K562 (cell line): ENCODE data around the gene AANAT. TPM values are rescaled to one million over a fixed set of nuclear protein-coding genes. Genes with fewer than 3 reads are reported as not detected.
A peak's percentile ranks its signal among the peaks of the same experiment; 100 is the strongest.

Source experiments
- ATAC-seq: fragments of 200-7000 bp; cut with Tn5 transposase; 3 replicates; pipeline ENCODE4 v1.9.1; 2020; ENCODE audit warnings: moderate library complexity
- BruUV-seq: library from RNA; stranded (reverse); fragments of 400-500 nt; replicated peaks from 2 replicates; lab custom pipeline; 2021; lab: Mats Ljungman, UMichigan
- CTCF ChIA-PET: fragments of 300-600 bp; formaldehyde crosslinking; extraction: SDS; loops from one replicate; lab custom pipeline; 2021; ENCODE audit warnings: low intra/inter-chr PET ratio; lab: Yijun Ruan, JAX
- POLR2A ChIA-PET: fragments of 300-600, 350-650 bp; sonication (Branson Sonifier 250); formaldehyde crosslinking; extraction: SDS; loops from one replicate; lab custom pipeline; 2021; ENCODE audit warnings: antibody characterized with exemption, inconsistent platforms; lab: Yijun Ruan, JAX
- DNase-seq, 4 experiments: peaks; one replicate each; pipeline versions ENCODE4 v3.0.0 to v3.0.0-alpha.2; 2011 to 2018; ENCODE audit warnings: low spot score in 3 of 4, mixed read lengths in 3 of 4; ENCODE audit errors: extremely low read depth in 1 of 4
- FAIRE-seq: peaks from 2 replicates; lab custom pipeline; 2011; peaks lifted over from hg19 to GRCh38; lab: Jason Lieb, UNC
- H2AFZ ChIP-seq: 2 replicates; pipeline ENCODE4 v1.6.0; 2011; ENCODE audit warnings: low read depth, low read length, control low read depth, inconsistent platforms
- H3K27ac ChIP-seq: fragments of 200-600 bp; 3 replicates; pipeline ENCODE4 v1.8.0; 2011; ENCODE audit warnings: low read depth, mild to moderate bottlenecking, control low read depth, inconsistent platforms, low read length, moderate library complexity, mixed read lengths; ENCODE audit errors: extremely low read depth
- H3K27me3 ChIP-seq, 2 experiments: fragments of 300-600 bp in 1 of 2; 2 replicates in 1 of 2; 3 replicates in 1 of 2; pipeline versions ENCODE4 v1.6.0 to v1.8.0; 2011; ENCODE audit warnings: inconsistent platforms in 2 of 2, low read length in 2 of 2, mild to moderate bottlenecking in 1 of 2, mixed read lengths in 1 of 2, moderate library complexity in 1 of 2; ENCODE audit not compliant: control insufficient read depth in 2 of 2, insufficient read depth in 2 of 2
- H3K36me3 ChIP-seq: fragments of 300-600 bp; 3 replicates; pipeline ENCODE4 v1.8.0; 2011; ENCODE audit warnings: mild to moderate bottlenecking, low read length, inconsistent platforms; ENCODE audit not compliant: control insufficient read depth, insufficient read depth
- H3K4me1 ChIP-seq, 2 experiments: fragments of 200-600 bp in 1 of 2; replicated peaks in 1 of 2; 2 replicates in 1 of 2; 3 replicates in 1 of 2; pipeline versions ENCODE4 v1.5.1 to v1.8.0; 2011; ENCODE audit warnings: inconsistent platforms in 2 of 2, low read length in 2 of 2, mild to moderate bottlenecking in 1 of 2, mixed read lengths in 1 of 2, moderate library complexity in 1 of 2; ENCODE audit not compliant: control insufficient read depth in 2 of 2, insufficient read depth in 2 of 2
- H3K4me2 ChIP-seq: 2 replicates; pipeline ENCODE4 v1.6.1; 2011; ENCODE audit warnings: low read length, control low read depth, inconsistent platforms, mixed read lengths; ENCODE audit not compliant: insufficient read depth
- H3K4me3 ChIP-seq: fragments of 200-600 bp; sonication (generic), shearing (Covaris generic); 2 replicates; pipeline ENCODE4 v1.5.1; 2016; ENCODE audit warnings: control low read depth, inconsistent platforms
- H3K79me2 ChIP-seq: fragments of 200-600 bp; 3 replicates; pipeline ENCODE4 v1.8.0; 2011; ENCODE audit warnings: low read length, inconsistent platforms; ENCODE audit not compliant: control insufficient read depth, insufficient read depth
- H3K9ac ChIP-seq, 2 experiments: 2 replicates each; pipeline versions ENCODE4 v1.6.0 to v1.6.1; 2011; ENCODE audit warnings: low read depth in 2 of 2, low read length in 2 of 2, control low read depth in 1 of 2, inconsistent platforms in 1 of 2, mild to moderate bottlenecking in 1 of 2, mixed read lengths in 1 of 2; ENCODE audit not compliant: insufficient read depth in 1 of 2
- H3K9me1 ChIP-seq: one replicate; pipeline ENCODE4 v1.6.0; 2011; ENCODE audit warnings: inconsistent platforms, mild to moderate bottlenecking, low read length, moderate library complexity; ENCODE audit not compliant: control insufficient read depth, insufficient read depth
- H3K9me3 ChIP-seq: replicated peaks from 2 replicates; pipeline ENCODE4 v1.5.1; 2011; ENCODE audit warnings: low read depth, low read length, inconsistent platforms; ENCODE audit not compliant: control insufficient read depth, insufficient read depth
- H4K20me1 ChIP-seq: replicated peaks from 2 replicates; pipeline ENCODE4 v1.6.1; 2011; ENCODE audit warnings: low read length, inconsistent platforms, mixed read lengths; ENCODE audit not compliant: control insufficient read depth, insufficient read depth
- ARHGAP35 ChIP-seq: fragments of 450-650 bp; IDR thresholded peaks from 2 replicates; pipeline ENCODE4 v1.6.1; 2018; ENCODE audit not compliant: partially characterized antibody
- CBFA2T3 ChIP-seq: fragments of 450-650 bp; IDR thresholded peaks from 2 replicates; pipeline ENCODE4 v1.6.1; 2017
- CBFB ChIP-seq: sonication (generic); formaldehyde crosslinking; IDR thresholded peaks from 2 replicates; pipeline ENCODE4 v1.4.0; 2020; ENCODE audit warnings: mild to moderate bottlenecking, missing genetic modification reagents
- CBX3 ChIP-seq, 2 experiments: IDR thresholded peaks; 1 replicate in 1 of 2; 2 replicates in 1 of 2; pipeline ENCODE4 v1.6.1; 2012; ENCODE audit warnings: inconsistent platforms in 2 of 2, low read length in 2 of 2, borderline replicate concordance in 1 of 2, control low read depth in 1 of 2
- FOXP4 ChIP-seq: sonication (generic); formaldehyde crosslinking; IDR thresholded peaks from 2 replicates; pipeline ENCODE4 v1.8.0; 2022; ENCODE audit warnings: mild to moderate bottlenecking, missing genetic modification reagents, borderline replicate concordance
- HDGF ChIP-seq: fragments of 450-650 bp; IDR thresholded peaks from 2 replicates; pipeline ENCODE4 v1.6.1; 2016
- LCOR ChIP-seq: sonication (generic); formaldehyde crosslinking; IDR thresholded peaks from 2 replicates; pipeline ENCODE4 v1.8.0; 2022; ENCODE audit warnings: mild to moderate bottlenecking, missing genetic modification reagents
- MCM5 ChIP-seq: fragments of 450-650 bp; IDR thresholded peaks from 2 replicates; pipeline ENCODE4 v1.6.1; 2016; ENCODE audit warnings: low read depth
- MNT ChIP-seq, 2 experiments: fragments of 450-650 bp; conservative IDR thresholded peaks; 2 replicates each; pipeline ENCODE4 v1.6.1; 2017; ENCODE audit warnings: mild to moderate bottlenecking in 2 of 2, moderate library complexity in 2 of 2
- NR2F6 ChIP-seq: fragments of 450-650 bp; formaldehyde crosslinking; IDR thresholded peaks from 2 replicates; pipeline ENCODE4 v1.4.0; 2020; ENCODE audit warnings: mild to moderate bottlenecking
- RFX1 ChIP-seq: fragments of 450-650 bp; IDR thresholded peaks from 2 replicates; pipeline ENCODE4 v1.6.1; 2016; ENCODE audit warnings: mild to moderate bottlenecking, moderate library complexity
- SREBF2 ChIP-seq: sonication (generic); formaldehyde crosslinking; IDR thresholded peaks from 2 replicates; pipeline ENCODE4 v1.4.0; 2020; ENCODE audit warnings: mild to moderate bottlenecking, missing genetic modification reagents
- SRF ChIP-seq, 2 experiments: fragments of 250-450, 450-650 bp in 1 of 2; sonication (Bioruptor Pico) in 1 of 2; sonication (generic) in 1 of 2; formaldehyde crosslinking; IDR thresholded peaks; 2 replicates each; pipeline versions ENCODE4 v1.5.0 to v1.5.1; 2020 to 2022; ENCODE audit warnings: mild to moderate bottlenecking in 1 of 2, missing genetic modification reagents in 1 of 2
- TCF7L2 ChIP-seq: fragments of 150-350 bp; IDR thresholded peaks from 2 replicates; pipeline ENCODE4 v1.6.1; 2016; ENCODE audit warnings: low read depth, mild to moderate bottlenecking, low read length, moderate library complexity
- THRB ChIP-seq: fragments of 450-650 bp; formaldehyde crosslinking; conservative IDR thresholded peaks from 2 replicates; pipeline ENCODE4 v1.4.0; 2022; ENCODE audit warnings: mild to moderate bottlenecking, missing genetic modification characterization
- ZNF561 ChIP-seq: fragments of 450-650 bp; formaldehyde crosslinking; conservative IDR thresholded peaks from 2 replicates; pipeline ENCODE4 v1.4.0; 2020; ENCODE audit warnings: mild to moderate bottlenecking, moderate library complexity
- ZNF644 ChIP-seq: fragments of 200-800 bp; sonication (Bioruptor generic); IDR thresholded peaks from 2 replicates; pipeline ENCODE4 v1.6.1; 2016; ENCODE audit warnings: low read depth, missing genetic modification characterization, missing compliant biosample characterization
- WGBS: fragments of 100-300 bp; shearing (Covaris generic); methylation state at CpG from one replicate; pipeline ENCODE4 v1.1.6; 2016; ENCODE audit warnings: low coverage, mixed read lengths; ENCODE audit not compliant: insufficient coverage; ENCODE audit errors: missing lambda C conversion rate; 5-methylcytosine and 5-hydroxymethylcytosine counted together
- in situ Hi-C: fragments of 300-500 bp; cut with MboI; formaldehyde crosslinking; loops from 4 replicates; pipeline ENCODE4 v1.15.0; 2018; ENCODE audit warnings: inconsistent platforms, mixed read lengths
- intact Hi-C: fragments of 100-400 bp; cut with micrococcal nuclease; formaldehyde crosslinking; loops from 2 replicates; pipeline ENCODE4 v1.14.2; 2022
- polyA plus RNA-seq, 8 experiments: library from polyadenylated mRNA; depleted of rRNA in 4 of 8; stranded (reverse) in 5 of 8; unstranded in 3 of 8; fragments of >200 nt; fragmentation: Nextera tagmentation in 2 of 8; fragmentation: Illumina TruSeq in 1 of 8; extraction: Ambion mirVana in 2 of 8; extraction: Trizol in 1 of 8; gene quantifications; 2 replicates each; pipeline versions ENCODE4 v1.2.1 to v1.2.3, GENCODE V29; 2011 to 2014; ENCODE audit warnings: inconsistent platforms in 1 of 8, missing spikeins in 1 of 8
- total RNA-seq, 7 experiments: library from RNA; depleted of rRNA in 6 of 7; stranded (reverse); fragments of >200 nt in 6 of 7; fragmentation: Illumina TruSeq in 2 of 7; extraction: Trizol in 2 of 7; gene quantifications; 2 replicates each; pipeline versions ENCODE4 v1.2.1 to v1.2.3, GENCODE V29; 2011 to 2021; ENCODE audit warnings: low replicate concordance in 1 of 7

Gene AANAT
- total and polyA plus RNA-seq, 9 of the 15 experiments (the other 6 are each of a cell fraction or from before 2014, with no cell fraction given): not detected

GRCh38 chr17:76484228-76484725 is 16.9 kb downstream of the AANAT start:
- H2AFZ ChIP-seq: peak overlapping the region; percentile 68
- TF ChIP-seq MNT (conservative IDR thresholded peaks at IDR 0.05) (no peak), NR2F6 (CRISPR knock-in tag) (no peak), FOXP4 (no peak), CBX3 (IDR thresholded peaks at IDR 0.05; ENCODE audit: borderline replicate concordance in 1 of 2, low read length in 2 of 2) (no peak), LCOR (CRISPR knock-in tag) (no peak), RFX1 (no peak), SREBF2 (CRISPR knock-in tag) (no peak), CBFA2T3 (no peak), SRF (CRISPR knock-in tag; IDR thresholded peaks at IDR 0.05) (no peak), HDGF (no peak), ARHGAP35 (no peak), ZNF561 (CRISPR knock-in tag) (no peak), MCM5 (no peak), CBFB (no peak), THRB (CRISPR knock-in tag) (no peak), TCF7L2 (no peak), ZNF644 (tag) (no peak)

More at GRCh38 chr17:76484228-76484725, 16.9 kb downstream of the AANAT start:
- peaks cover 7 to 14% of the 10 kb centered on the region in 2 experiments; a peak in 4 of 5 replicates for H3K4me1 ChIP-seq
- H3K27ac ChIP-seq: peak overlapping the region; percentile 35; the same call in 1 of the 3 replicates
- H3K36me3 ChIP-seq: no peaks in the 10 kb centered on the region
- DNase-seq (no peak), FAIRE-seq (no peak), ATAC-seq (no peak)
- no TSS peak for BruUV-seq
- no peak overlapping the region; the same call in 1 of the 2 replicates for H3K4me2 ChIP-seq
- in situ Hi-C loops: no loop called here
- H3K27me3 ChIP-seq: no peaks in the 10 kb centered on the region; a peak in 1 of 5 replicates
- no peak overlapping the region for H3K9ac ChIP-seq
- H3K79me2 ChIP-seq: no peaks in the 10 kb centered on the region; the same call in 2 of the 3 replicates
- no peak overlapping the region for H3K4me3 ChIP-seq
- intact Hi-C loops: no loop called here
- 49% methylated on average over 8 of the region's 11 CpGs for WGBS
- no peaks in the 10 kb centered on the region for H4K20me1 ChIP-seq
- POLR2A ChIA-PET: interaction anchor here (1.6 kb wide), 1 partner anchor 9 kb away, joined by 5 read pairs; no protein-coding TSS in a partner anchor
- no peaks in the 10 kb centered on the region for H3K9me1 ChIP-seq
- CTCF ChIA-PET: no interaction called here
- no peaks in the 10 kb centered on the region for H3K9me3 ChIP-seq
